RWPE2 (cell line): ENCODE results near the gene ASPG.

Experiments used
- ATAC-seq: fragments of 200-7000 bp; cut with Tn5 transposase; 3 replicates; pipeline ENCODE4 v1.9.1; 2021; ENCODE audit warnings: low read depth
- DNase-seq: peaks from one replicate; pipeline ENCODE4 v3.0.0-alpha.2; 2020; ENCODE audit warnings: low spot score
- H3K27ac ChIP-seq: fragments of 450-650 bp; 2 replicates; pipeline ENCODE4 v1.5.1; 2017; ENCODE audit warnings: mild to moderate bottlenecking; ENCODE audit not compliant: poor library complexity, severe bottlenecking
- H3K27me3 ChIP-seq: fragments of 250-450 bp; sonication (Bioruptor Pico); 2 replicates; pipeline ENCODE4 v1.5.1; 2021; ENCODE audit warnings: mild to moderate bottlenecking, moderate library complexity; ENCODE audit not compliant: insufficient read depth, poor library complexity, severe bottlenecking
- H3K36me3 ChIP-seq: fragments of 250-450 bp; sonication (Bioruptor Pico); 2 replicates; pipeline ENCODE4 v1.5.1; 2020; ENCODE audit warnings: low read depth, mild to moderate bottlenecking, moderate library complexity
- H3K4me1 ChIP-seq: fragments of 250-450 bp; sonication (Bioruptor Pico); 2 replicates; pipeline ENCODE4 v1.5.1; 2021; ENCODE audit warnings: mild to moderate bottlenecking, moderate library complexity; ENCODE audit not compliant: insufficient read depth, poor library complexity, severe bottlenecking
- H3K4me3 ChIP-seq: fragments of 250-450 bp; sonication (Bioruptor Pico); 2 replicates; pipeline ENCODE4 v1.5.1; 2021; ENCODE audit warnings: mild to moderate bottlenecking, moderate library complexity; ENCODE audit not compliant: severe bottlenecking
- H3K9me3 ChIP-seq: fragments of 250-450 bp; sonication (Bioruptor Pico); 2 replicates; pipeline ENCODE4 v1.5.1; 2021; ENCODE audit warnings: mild to moderate bottlenecking, moderate library complexity; ENCODE audit not compliant: severe bottlenecking
- TF ChIP-seq, protein P1 (sequence below): fragments of 450-650 bp; IDR thresholded peaks from one replicate; pipeline ENCODE4 v1.5.1; 2017; ENCODE audit warnings: mild to moderate bottlenecking, moderate library complexity; ENCODE audit not compliant: poor library complexity, severe bottlenecking

The ASPG gene

GRCh38 chr14:104040539-104040938 lies 45.0 kb upstream of the ASPG start:
- Histone ChIP-seq H3K27me3 (peaks cover 11% of the 10 kb centered on the region), H3K4me1 (no peaks in the 10 kb centered on the region), H3K4me3 (no peak overlapping the region), H3K9me3 (no peaks in the 10 kb centered on the region), H3K27ac (no peak overlapping the region), H3K36me3 (no peaks in the 10 kb centered on the region)
- DNase-seq (no peak), ATAC-seq (no peak)
- TF ChIP-seq, protein P1, sequence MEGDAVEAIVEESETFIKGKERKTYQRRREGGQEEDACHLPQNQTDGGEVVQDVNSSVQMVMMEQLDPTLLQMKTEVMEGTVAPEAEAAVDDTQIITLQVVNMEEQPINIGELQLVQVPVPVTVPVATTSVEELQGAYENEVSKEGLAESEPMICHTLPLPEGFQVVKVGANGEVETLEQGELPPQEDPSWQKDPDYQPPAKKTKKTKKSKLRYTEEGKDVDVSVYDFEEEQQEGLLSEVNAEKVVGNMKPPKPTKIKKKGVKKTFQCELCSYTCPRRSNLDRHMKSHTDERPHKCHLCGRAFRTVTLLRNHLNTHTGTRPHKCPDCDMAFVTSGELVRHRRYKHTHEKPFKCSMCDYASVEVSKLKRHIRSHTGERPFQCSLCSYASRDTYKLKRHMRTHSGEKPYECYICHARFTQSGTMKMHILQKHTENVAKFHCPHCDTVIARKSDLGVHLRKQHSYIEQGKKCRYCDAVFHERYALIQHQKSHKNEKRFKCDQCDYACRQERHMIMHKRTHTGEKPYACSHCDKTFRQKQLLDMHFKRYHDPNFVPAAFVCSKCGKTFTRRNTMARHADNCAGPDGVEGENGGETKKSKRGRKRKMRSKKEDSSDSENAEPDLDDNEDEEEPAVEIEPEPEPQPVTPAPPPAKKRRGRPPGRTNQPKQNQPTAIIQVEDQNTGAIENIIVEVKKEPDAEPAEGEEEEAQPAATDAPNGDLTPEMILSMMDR = no peak

GRCh38 chr14:104041430-104042104 lies 43.9 kb upstream of the ASPG start:
- H3K4me1 ChIP-seq = no peaks in the 10 kb centered on the region
- ATAC-seq = no peak
- H3K4me3 ChIP-seq = no peak overlapping the region
- TF ChIP-seq, protein P1 = no peak
- peaks cover 11% of the 10 kb centered on the region for H3K27me3 ChIP-seq
- H3K9me3 ChIP-seq = no peaks in the 10 kb centered on the region
- DNase-seq = no peak
- H3K27ac ChIP-seq = no peak overlapping the region
- no peaks in the 10 kb centered on the region for H3K36me3 ChIP-seq

DNA sequence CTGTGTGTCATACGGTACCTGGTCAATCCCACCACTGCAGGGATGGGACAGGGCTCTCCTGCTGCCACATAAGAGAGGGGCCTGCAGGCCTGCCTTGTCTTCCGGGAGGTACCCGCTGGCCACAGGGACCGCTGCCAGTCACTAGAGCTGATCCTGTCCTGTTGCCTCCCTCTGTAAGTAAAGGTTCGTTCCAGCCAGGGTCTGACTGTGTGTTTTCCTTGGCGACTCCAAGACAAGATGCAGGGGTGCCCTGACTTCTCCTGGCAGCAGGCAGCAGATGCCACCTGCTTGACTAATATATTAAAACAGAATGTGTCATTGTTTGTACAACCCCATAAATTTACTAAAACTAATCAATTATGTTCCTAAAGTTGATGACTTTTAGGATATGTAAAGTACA lies 41.5 kb upstream of the ASPG start:
- DNase-seq (peak; percentile 45), ATAC-seq (0 out of 3 replicates have a peak, but pooled peaks have one; percentile 40)
- H3K36me3 ChIP-seq = no peaks in the 10 kb centered on the region
- no peak overlapping the region for H3K4me3 ChIP-seq
- no peaks in the 10 kb centered on the region for H3K9me3 ChIP-seq
- no peaks in the 10 kb centered on the region for H3K4me1 ChIP-seq
- TF ChIP-seq, protein P1 = no peak
- peaks cover 11% of the 10 kb centered on the region for H3K27me3 ChIP-seq
- H3K27ac ChIP-seq = no peak overlapping the region

DNA sequence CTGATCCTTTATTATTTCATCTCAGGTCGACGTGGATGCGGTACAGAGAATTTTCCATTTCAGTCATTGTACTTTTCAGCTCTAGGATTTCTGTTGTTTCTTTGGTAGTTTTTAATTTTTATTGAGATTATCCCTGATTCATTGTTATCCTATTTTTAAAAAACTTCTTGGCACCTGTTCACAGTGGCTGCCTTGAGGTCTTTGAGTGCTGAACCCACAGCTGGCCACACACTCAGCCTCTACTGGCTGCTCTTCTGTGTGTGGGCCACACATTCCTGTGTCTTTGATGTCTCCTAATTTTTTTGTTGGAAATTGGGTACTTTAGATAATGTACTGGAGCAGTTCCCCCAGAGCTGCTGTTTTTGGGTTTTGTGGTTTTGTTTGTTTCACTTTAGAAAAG lies 37.7 kb upstream of the ASPG start:
- ATAC-seq (no peak), DNase-seq (no peak)
- Histone ChIP-seq H3K27ac (no peak overlapping the region), H3K27me3 (no peaks in the 10 kb centered on the region), H3K9me3 (no peaks in the 10 kb centered on the region), H3K4me1 (no peaks in the 10 kb centered on the region), H3K36me3 (no peaks in the 10 kb centered on the region), H3K4me3 (no peak overlapping the region)
- TF ChIP-seq, protein P1 = no peak

- H3K4me3 ChIP-seq = no peak overlapping the region
- no peak overlapping the region for H3K27ac ChIP-seq
- ATAC-seq (peak; percentile 66; the same call in 2 of the 3 replicates), DNase-seq (no peak)
- TF ChIP-seq, protein P1 = no peak
- no peaks in the 10 kb centered on the region for H3K4me1 ChIP-seq
- H3K27me3 ChIP-seq = no peaks in the 10 kb centered on the region
- H3K36me3 ChIP-seq = no peaks in the 10 kb centered on the region
- no peaks in the 10 kb centered on the region for H3K9me3 ChIP-seq
These were observed 36.6 kb upstream of the ASPG start for GRCh38 chr14:104048758-104049507.
